Measurements from ENCODE around the gene ACTR3C.
A peak's percentile ranks its signal among the peaks of the same experiment; 100 is the strongest.
"Not testable (repeated sequence)": the region's sequence is repeated elsewhere in the genome, so short reads cannot be mapped to it uniquely, and the experiment has no call there.

Gene ACTR3C

DNA sequence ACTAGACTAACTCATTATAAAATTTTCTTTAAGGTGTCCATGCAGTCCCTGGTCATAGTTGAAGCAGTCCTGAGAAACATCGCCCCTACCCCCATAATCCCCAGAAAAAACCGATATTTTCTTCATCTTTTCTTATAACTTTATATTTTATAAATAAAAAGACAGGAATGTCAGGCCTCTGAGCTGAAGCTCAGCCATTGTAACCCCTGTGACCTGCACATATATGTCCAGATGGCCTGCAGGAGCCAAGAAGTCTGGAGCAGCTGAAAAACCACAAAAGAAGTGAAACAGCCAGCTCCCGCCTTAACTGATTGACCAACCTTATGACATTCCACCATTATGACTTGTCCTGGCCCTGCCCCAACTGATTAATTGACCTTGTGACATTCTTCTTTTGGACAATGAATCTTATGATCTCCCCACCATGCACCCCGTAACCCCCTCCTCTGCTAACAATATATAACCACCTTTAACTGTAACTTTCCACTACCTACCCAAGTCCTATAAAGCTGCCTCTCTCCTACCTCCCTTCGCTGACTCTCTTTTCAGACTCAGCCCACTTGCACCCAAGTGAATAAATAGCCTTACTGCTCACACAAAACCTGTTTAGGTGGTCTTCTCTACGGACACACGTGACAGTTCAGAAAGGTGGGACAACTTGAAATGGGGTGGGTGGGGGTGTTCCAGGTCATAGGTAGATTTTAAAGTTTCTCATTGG, 10.5 kb downstream of the ACTR3C start:
- DNase-seq (ENCODE audit: low spot score): not testable (repeated sequence)

DNA sequence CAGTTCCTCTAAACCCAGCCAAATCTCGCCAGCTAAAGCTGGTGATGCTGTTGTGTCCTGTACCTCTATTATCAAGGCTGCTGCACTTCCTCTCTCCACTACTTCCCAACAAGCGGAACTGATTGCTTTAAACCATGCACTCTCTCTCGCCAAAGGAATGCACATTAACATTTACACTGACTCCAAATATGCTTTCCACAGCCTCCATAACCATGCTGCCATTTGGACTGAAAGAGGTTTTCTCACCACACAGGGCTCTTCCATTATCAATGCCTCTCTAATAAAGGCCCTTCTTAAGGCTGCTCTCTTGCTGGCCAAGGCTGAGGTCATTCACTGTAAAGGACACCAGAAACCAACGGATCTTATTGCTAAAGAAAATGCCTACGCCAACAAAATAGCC, 11.6 kb downstream of the ACTR3C start:
- DNase-seq (ENCODE audit: low spot score): no peak

DNA sequence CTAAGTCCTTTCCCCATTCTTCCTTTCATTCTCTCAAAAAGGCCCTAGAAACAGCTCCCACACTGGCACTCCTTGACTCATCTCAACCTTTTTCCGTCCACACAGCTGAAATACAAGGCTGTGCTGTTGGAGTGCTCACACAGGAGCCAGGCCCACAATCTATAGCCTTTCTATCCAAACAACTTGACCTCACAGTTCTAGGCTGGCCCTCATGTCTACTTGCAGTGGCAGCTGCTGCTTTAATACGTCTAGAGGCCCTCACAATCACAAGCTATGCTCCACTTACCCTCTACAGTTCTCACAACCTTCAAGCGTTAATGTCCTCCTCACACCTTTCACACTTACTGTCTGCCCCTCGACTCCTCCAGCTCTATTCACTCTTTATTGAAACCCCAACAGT, 12.2 kb downstream of the ACTR3C start:
- DNase-seq (ENCODE audit: low spot score): no peak

DNA sequence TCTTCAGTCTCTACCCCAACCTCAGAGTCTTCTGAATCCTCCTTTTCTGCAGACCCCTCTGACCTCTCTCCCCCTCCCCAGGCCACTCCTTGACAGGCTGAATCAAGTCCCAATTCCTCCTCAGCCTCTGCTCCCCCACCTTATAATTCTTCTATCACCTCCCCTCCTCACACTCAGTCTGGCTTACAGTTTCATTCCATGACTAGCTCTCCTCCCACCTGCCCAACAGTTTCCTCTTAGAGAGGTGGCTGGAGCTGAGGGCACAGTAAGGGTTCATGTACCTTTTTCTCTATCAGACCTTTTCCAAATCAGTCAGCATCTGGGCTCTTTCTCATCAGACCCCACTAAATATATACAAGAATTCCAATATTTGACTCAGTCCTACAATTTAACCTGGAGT, 14.8 kb downstream of the ACTR3C start:
- DNase-seq (ENCODE audit: low spot score): no peak

DNA sequence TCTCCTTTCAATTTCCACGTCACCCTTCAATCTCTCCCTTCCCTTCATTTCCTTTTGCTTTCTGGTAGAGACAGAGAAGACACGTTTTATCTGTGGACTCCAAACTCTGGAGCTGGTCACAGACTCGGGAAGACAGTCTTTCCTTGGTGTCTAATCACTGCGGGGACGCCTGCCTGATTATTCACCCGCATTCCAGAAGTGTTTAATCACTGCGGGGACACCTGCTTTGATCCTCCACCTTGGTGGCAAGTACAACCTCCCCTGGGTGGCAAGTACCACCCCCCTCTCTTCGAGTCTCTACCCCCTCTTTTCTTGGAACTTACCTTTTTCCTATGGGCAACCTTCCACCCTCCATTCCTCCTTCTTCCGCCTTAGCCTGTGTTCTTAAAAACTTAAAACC, 15.4 kb downstream of the ACTR3C start:
- no peak for DNase-seq (ENCODE audit: low spot score)

DNA sequence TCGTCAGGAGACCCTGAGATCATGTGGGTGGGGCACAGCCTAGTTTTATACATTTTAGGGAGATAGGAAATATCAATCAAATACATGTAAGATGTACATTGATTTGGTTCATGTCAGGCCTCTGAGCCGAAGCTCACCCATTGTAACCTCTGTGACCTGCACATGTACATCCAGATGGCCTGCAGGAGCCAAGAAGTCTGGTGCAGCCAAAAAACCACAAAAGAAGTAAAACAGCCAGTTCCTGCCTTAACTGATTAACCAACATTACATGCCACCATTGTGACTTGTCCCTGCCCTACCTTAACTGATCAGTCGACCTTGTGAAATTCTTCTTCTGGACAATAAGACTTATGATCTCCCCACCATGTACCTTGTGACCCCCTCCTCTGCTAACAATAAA, 16.2 kb downstream of the ACTR3C start:
- DNase-seq (ENCODE audit: low spot score): no peak

DNA sequence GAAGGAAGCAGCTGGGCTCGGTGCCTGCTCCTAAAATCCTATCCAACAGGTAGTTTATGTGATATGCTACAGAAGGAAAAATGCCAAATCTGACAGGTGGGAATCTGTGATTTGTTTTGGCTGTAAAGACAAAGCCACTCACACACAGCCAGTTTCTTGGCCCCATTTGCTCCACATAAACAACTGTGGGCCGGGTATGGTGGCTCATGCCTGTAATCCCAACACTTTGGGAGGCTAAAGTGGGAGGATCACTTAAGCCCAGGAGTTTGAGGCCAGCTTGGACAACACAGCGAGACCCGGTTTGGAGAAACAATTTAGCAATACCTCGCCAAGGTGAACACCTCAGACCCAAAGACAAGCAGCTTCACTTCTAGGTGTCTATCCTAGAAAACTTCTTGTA, 17.0 kb downstream of the ACTR3C start:
- not testable (repeated sequence) for DNase-seq (ENCODE audit: low spot score)

DNA sequence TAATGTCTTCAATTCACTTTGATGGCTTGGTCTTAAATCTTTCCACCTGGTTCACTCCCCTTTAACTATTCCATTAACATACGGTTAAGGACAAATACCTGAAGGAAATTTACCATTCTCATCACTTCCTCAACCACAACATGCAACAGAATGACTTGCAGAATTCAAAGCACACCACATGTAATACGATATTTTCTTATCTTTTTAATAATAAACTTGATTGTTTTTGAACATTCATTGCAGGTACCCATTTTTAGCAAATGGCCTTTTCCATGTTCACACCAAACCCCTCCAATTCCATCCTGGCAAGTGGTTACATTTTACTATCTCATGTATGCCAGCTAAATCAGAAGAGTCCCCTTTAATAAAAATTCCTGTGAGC, 17.5 kb downstream of the ACTR3C start:
- DNase-seq (ENCODE audit: low spot score): not testable (repeated sequence)

DNA sequence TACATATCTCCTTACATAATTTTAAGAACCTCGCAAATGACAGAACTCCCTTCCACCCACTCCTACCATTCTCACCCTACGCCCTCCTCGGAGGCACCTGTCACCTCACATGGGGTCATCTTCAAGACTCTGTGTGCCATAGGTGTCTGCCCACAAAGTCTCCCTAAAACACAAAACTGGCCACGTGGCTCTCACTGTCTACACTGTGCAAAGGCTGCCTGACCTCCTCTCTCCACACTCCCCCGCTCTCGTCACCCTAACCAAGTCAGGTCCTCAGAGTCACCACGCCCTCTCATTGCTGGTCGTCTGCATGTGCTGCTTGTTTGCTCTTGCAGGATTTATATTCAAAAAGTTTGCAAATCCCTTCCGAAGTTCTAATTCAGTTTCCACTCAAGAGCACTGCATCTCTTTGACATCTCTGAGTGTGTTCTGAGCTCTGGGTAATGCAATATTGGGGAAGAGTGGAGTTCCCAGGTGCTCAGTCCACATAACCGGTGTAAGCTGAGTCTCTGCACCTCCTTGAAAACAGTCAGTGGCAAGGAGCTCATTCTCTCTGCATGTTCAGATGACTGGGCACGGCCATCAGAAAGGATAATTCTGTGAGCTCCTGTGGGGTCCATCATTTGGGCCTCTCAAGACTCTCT, 18.0 kb downstream of the ACTR3C start:
- DNase-seq (ENCODE audit: low spot score): not testable (repeated sequence)

DNA sequence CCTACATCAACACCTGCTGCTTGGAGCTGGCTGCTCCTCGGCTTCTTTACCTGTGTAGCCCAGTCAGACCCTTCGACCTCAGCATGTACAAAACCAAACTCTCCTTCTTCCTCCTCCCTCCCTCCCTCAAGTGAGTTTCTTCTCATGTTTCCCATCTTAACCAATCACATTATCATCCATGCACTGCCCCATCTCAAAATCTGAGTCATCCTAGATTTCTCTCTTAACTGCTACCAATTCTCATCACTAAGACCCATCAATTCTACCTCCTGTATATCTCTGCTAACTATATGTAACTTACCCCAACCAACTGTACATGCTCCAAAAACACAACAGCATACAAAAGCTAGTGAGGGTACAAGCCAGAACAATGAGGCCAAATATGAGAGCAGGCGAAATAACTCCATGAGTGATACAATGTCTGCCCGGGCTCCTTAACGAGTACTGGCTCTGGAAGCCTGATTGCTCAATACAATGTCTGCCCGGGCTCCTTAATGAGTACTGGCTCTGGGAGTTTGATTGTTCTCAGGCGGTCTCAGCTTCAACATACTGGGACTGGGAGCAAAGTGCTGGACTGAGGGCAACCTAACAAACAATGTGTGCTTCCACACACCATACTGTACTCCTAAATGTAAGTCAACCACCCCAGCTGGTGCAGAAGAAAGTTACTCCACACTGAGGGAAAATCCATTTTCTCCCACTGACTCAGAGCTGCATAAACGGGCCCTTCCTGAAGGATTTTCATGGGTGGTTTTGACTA, 18.7 kb downstream of the ACTR3C start:
- DNase-seq (ENCODE audit: low spot score): not testable (repeated sequence)

DNA sequence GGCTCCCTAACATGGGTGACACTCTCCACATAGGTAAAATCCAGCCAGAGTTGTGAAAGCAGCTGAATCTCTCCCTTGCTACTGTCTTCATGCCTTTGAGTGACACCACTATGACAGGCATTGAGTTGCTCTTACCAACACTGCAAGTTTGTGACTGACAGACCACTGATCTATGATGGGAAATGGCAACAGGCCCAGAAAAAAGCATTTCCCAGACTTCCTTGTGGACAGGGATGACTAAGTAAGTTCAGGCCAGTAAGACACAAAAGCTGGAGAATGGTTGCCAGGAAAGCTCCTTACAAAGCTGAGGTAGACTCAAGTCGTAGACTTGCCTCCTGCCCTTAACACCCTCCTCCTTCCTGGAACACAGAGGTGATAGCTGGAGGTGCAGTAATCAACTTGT, 20.4 kb downstream of the ACTR3C start:
- DNase-seq (ENCODE audit: low spot score): not testable (repeated sequence)

DNA sequence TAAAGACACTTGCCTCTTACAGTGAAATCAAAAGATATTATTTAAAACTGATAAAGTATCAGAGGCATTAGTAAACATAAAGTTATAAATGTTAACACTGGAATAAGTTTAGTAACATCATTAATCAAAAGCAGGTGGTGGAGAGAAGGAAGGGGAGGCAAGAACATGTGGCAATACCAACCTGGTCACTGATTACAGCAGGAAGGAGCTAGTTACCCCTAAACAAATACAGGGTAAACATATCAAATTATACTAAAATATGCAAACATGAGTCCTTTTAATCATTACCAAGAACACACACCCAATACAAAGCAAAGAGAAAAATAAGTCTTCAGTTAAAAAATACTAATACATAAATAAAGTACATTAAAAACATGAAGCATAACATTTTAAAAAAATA, 25.4 kb downstream of the ACTR3C start:
- DNase-seq (ENCODE audit: low spot score): not testable (repeated sequence)

DNA sequence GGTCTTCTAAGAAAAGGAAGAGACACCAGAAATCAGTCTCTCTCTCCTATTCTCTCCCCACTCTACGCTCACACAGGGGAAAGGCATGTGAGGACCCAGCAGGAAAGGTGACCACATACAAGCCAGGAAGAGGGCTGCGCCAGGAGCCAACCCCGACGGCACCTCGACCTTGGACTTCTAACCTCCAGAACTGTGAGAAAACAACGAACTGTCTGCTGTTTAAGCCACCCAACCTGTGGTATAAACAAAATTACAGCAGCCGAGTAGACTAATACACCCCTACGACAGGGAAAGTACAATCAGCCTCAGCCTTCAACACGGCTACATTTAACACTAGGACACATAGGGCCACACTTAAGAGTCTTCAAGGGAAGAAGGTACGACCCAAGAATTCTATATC, 26.5 kb downstream of the ACTR3C start:
- DNase-seq (ENCODE audit: low spot score): not testable (repeated sequence)

DNA sequence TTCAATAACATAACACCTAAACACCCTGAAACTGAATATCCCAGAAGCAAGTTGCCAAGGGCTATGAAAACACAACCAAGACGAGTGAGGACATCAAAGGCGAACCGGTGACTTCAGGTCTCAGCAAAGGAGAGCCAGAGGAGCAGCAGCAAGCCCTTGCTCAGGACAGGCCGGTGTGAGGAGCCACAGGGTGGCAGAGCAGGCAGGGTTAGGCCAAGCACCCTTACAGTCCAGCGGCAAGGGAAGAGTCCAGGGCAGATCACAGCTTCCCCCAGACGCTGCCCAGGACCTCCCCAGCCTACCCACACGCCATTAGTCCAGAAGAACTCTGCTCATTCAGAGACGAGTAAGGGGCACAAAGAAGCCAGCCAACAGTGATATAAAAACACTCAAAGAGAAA, 27.7 kb downstream of the ACTR3C start:
- DNase-seq (ENCODE audit: low spot score): not testable (repeated sequence)

DNA sequence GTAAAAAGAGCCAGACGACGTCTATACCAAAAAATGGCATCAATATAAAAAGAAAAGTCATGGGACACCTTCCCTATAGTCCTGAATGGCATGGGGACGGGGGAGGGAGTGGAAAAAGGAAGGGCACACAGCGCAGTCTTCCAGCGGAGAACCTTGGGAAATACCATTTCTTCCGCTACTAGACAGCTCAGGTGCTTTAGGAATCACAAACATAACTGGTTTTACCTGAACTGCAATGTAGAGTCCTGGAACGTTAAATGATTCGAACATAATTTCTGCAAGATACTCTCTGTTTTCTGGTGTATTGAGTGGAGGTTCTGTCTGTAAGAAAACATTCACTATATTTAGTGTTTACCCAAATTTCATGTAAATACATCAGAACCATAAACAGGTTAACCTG, 28.3 kb downstream of the ACTR3C start:
- DNase-seq (ENCODE audit: low spot score): not testable (repeated sequence)

DNA sequence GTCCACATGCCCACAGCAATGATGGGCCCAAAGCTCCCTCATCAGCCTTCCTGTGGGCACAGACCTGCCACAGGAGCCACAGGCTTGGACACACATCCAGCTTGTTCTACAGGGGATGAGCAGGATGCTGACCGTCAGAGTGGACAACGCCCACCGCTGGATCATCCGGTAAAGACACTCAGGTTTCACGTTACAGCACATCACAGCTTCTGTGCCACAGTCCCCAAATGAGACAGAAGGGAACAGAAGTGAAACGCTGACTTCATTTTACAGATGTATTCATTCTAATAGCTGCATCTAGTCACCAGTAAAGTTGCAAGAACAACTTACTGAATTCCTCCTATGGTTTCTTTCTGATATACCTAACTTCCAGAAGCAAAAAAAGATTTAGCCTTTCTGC, 33.0 kb downstream of the ACTR3C start:
- DNase-seq (ENCODE audit: low spot score): not testable (repeated sequence)

DNA sequence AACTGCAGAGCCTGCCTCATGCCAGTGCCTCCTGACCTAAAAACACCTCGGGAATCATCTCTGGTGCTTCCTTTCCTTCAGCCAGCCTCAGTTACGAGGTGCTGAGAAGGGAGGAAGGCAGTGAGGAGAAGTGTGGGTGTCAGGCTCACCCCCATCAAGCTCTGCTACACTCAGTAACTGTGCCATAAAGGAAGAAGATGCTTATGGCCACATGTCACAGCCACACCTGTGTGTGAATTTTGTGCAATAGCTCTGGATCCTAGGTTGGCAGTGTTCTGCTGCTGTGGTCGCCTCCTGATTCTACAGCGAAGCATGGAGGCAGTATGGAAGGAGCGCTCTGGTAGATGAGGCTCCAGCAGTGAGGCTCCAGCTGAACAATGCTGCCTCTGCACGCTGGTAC, 34.5 kb downstream of the ACTR3C start:
- DNase-seq (ENCODE audit: low spot score): not testable (repeated sequence)

DNA sequence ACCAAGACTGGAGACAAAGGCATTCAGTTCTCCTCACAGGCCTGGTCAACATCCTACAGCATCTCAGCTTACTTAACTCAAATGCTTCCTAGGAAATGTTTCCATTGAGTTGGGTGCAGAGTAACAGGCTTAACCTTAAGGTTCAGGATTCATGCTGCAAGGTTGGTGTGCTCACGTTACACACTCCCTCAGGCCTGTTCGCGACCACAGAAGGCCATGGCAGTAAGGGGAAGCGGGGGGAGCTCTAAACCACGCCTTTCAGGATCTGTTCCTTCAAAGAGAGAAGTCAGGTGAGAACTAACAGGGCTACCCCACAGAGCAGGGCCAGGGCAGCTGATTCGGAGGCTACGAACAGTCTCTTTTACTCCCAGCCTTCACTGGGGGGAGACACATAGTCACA, 35.5 kb downstream of the ACTR3C start:
- not testable (repeated sequence) for DNase-seq (ENCODE audit: low spot score)

DNA sequence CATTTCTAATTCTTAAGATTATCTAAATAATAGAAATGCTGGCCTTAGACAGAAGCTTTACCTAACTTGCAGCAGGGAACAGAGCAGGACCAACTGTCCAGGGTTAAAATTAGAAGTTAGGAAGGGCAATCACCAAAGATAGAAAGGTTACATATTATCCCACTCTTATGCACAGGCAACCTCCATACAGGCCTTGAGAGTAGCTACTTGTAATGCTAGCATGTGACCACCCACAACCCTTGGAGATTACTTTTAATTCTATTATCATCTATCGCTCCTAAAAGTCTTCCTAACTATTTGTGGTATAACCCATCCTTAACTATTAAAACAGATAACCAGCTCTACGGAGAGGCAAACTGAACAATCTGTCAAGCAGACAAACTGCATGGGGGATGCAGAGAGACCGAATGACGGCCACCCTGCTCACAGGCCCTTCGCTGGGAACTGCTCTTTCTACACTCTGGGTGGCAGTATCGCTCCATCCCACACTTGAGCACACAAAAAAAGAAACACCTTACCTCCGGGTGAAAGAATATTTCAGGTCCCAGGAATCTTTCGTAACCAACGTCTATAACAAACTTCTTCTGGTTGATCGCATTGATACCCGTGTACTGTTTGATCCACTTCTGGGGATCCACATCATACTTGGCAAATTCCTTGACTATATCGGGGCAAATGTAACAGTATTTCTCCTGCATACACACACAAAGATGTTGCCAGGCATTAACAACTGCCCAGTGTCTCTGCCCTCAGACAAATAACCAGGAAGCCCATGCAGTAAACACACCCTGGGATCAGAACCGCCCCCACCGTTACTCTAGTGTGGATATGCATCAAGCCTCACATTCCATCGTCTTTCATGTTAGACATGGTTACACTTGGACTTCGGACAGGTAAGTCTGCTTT, 37.2 kb downstream of the ACTR3C start:
- DNase-seq (ENCODE audit: low spot score): peak; percentile 12

DNA sequence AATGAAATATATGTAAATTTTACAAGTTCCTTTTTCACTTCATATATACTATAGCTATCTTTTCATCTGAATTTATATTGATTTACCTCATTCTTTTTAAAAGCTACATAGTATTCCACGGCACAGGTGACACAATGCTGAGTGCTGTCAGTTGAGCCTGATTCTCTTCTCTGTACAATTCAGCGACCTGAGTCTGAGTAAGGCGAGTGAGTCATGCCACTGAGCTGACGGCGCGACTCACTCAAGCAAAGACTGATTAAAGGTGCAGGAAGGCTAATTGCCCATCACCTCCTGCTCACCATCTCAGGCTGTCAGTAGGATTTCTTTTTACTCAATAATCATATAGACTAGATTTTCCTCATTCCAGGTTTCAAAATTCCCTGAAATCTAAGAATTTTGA, 39.7 kb downstream of the ACTR3C start:
- DNase-seq (ENCODE audit: low spot score): not testable (repeated sequence)

DNA sequence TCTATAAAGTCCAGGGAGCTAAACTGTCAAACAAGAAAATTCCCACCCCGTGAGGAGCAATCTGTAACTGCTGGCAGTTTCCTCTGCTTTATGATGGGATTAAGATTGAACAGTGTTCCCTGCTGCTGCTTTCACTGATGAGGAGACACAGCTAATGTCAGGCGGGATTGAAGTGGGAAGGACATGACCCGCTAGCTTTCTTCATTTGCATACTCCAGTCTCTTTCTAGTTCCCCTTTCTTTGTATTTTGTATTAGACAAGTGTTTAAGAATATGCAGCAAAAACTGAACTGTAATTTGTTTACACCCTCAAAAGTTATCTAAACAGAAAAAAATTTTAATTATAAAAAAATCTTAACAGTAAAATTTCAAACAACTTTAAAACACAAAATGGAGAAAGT, 40.2 kb downstream of the ACTR3C start:
- not testable (repeated sequence) for DNase-seq (ENCODE audit: low spot score)

All from globus pallidus (tissue), 1 donor.